Gastrocnemius medialis (tissue), 4 donors: Measurements from ENCODE around the gene SULT4A1.

ENCODE experiments used
- CTCF ChIP-seq, 5 experiments: fragments of 450-650 bp in 3 of 5; fragments of 200-600 bp in 2 of 5; sonication (generic) in 2 of 5; IDR thresholded peaks in 4 of 5; conservative IDR thresholded peaks in 1 of 5; 1 replicate in 4 of 5; 2 replicates in 1 of 5; pipeline ENCODE4 v1.5.1; 2016 to 2019; ENCODE audit warnings: antibody characterized with exemption in 5 of 5, mild to moderate bottlenecking in 3 of 5, moderate library complexity in 3 of 5
- POLR2A ChIP-seq, 2 donors: fragments of 450-650 bp; IDR thresholded peaks; one replicate each; pipeline ENCODE4 v1.6.1; 2017; ENCODE audit warnings: antibody characterized with exemption in 2 of 2, mild to moderate bottlenecking in 2 of 2, moderate library complexity in 2 of 2

GRCh38 chr22:43854121-43854785, 8.1 kb downstream of the SULT4A1 start:
- no peak for TF ChIP-seq CTCF (IDR thresholded peaks at IDR 0.05 in 4 of 5, conservative IDR thresholded peaks at IDR 0.05 in 1 of 5)
- TF ChIP-seq POLR2A (IDR thresholded peaks at IDR 0.05): no peak
